ENCODE results near the gene APPBP2. TPM values are rescaled to one million over a fixed set of nuclear protein-coding genes. Genes with fewer than 3 reads are reported as not detected.
"Not testable (repeated sequence)": the region's sequence is repeated elsewhere in the genome, so short reads cannot be mapped to it uniquely, and the experiment has no call there.

The APPBP2 gene
- total RNA-seq, 1 donor from 2014 or later, result 31.1 TPM

GRCh38 chr17:60501589-60501988 is 24.5 kb downstream of the APPBP2 start:
- intact Hi-C loops (cut with micrococcal nuclease), result no loop called here

- intact Hi-C loops (cut with micrococcal nuclease), result no loop called here
Measured at GRCh38 chr17:60496041-60496440, 30.0 kb downstream of the APPBP2 start.

- intact Hi-C loops (cut with micrococcal nuclease), result no loop called here
Measured at GRCh38 chr17:60495260-60495659, 30.8 kb downstream of the APPBP2 start.

- intact Hi-C loops (cut with micrococcal nuclease), result no loop called here
Measured at GRCh38 chr17:60493847-60494321, 32.2 kb downstream of the APPBP2 start.

GRCh38 chr17:60491771-60492170 is 34.3 kb downstream of the APPBP2 start:
- intact Hi-C loops (cut with micrococcal nuclease), result no loop called here

- intact Hi-C loops (cut with micrococcal nuclease), result not testable (repeated sequence)
Measured at GRCh38 chr17:60490594-60490993, 35.4 kb downstream of the APPBP2 start.

- intact Hi-C loops (cut with micrococcal nuclease), result no loop called here
Measured at GRCh38 chr17:60481604-60482003, 44.4 kb downstream of the APPBP2 start.

GRCh38 chr17:60473788-60474187 is 52.3 kb downstream of the APPBP2 start:
- intact Hi-C loops (cut with micrococcal nuclease), result no loop called here

GRCh38 chr17:60472449-60472848 is 53.6 kb downstream of the APPBP2 start:
- intact Hi-C loops (cut with micrococcal nuclease), result no loop called here

- intact Hi-C loops (cut with micrococcal nuclease), result no loop called here
Measured at GRCh38 chr17:60471451-60471850, 54.6 kb downstream of the APPBP2 start.

- intact Hi-C loops (cut with micrococcal nuclease), result no loop called here
Measured at GRCh38 chr17:60468371-60468770, 57.7 kb downstream of the APPBP2 start.

- intact Hi-C loops (cut with micrococcal nuclease), result no loop called here
Measured at GRCh38 chr17:60464343-60464742, 61.7 kb downstream of the APPBP2 start.

GRCh38 chr17:60463157-60463835 is 62.7 kb downstream of the APPBP2 start:
- intact Hi-C loops (cut with micrococcal nuclease), result no loop called here

GRCh38 chr17:60461584-60461983 is 64.5 kb downstream of the APPBP2 start:
- intact Hi-C loops (cut with micrococcal nuclease), result no loop called here

GRCh38 chr17:60457148-60457547 is 68.9 kb downstream of the APPBP2 start:
- intact Hi-C loops (cut with micrococcal nuclease), result no loop called here

GRCh38 chr17:60455378-60455777 is 70.7 kb downstream of the APPBP2 start:
- intact Hi-C loops (cut with micrococcal nuclease), result no loop called here

GRCh38 chr17:60451965-60452364 is 74.1 kb downstream of the APPBP2 start:
- intact Hi-C loops (cut with micrococcal nuclease), result no loop called here

GRCh38 chr17:60451071-60451470 is 75.0 kb downstream of the APPBP2 start:
- intact Hi-C loops (cut with micrococcal nuclease), result no loop called here

GRCh38 chr17:60447375-60447774 is 78.7 kb downstream of the APPBP2 start:
- intact Hi-C loops (cut with micrococcal nuclease), result no loop called here

- intact Hi-C loops (cut with micrococcal nuclease), result no loop called here
Measured at GRCh38 chr17:60445144-60445543, 80.9 kb downstream of the APPBP2 start.

- intact Hi-C loops (cut with micrococcal nuclease), result no loop called here
Measured at GRCh38 chr17:60443713-60444112, 82.3 kb downstream of the APPBP2 start.

- intact Hi-C loops (cut with micrococcal nuclease), result no loop called here
Measured at GRCh38 chr17:60442271-60443173, 83.5 kb downstream of the APPBP2 start.

Measured in T-helper 1 cell treated with Interleukin-12 subunit alpha and Interleukin-12 subunit beta and Interleukin-4 antibody, amounts not matched to agents 30 ng/mL and 1 ng/mL, for 36 hours (primary cell).